ENCODE data around the gene OR52B6.
"Not testable (repeated sequence)": the region's sequence is repeated elsewhere in the genome, so short reads cannot be mapped to it uniquely, and the experiment has no call there.

GRCh38 chr11:5602791-5603190, 22.1 kb downstream of the OR52B6 start:
- TF ChIP-seq POLR2A, POLR2AphosphoS5, CTCF (IDR thresholded peaks at IDR 0.05): not testable (repeated sequence)

All from stomach (tissue), 4 donors.